AG10803 (cell line): ENCODE measurements around the gene TNKS2.
A peak's percentile ranks its signal among the peaks of the same experiment; 100 is the strongest.

Experiments
- DNase-seq: peaks from one replicate; pipeline ENCODE4 v3.0.0; 2010; ENCODE audit warnings: low read depth
- H3K4me3 ChIP-seq: 2 replicates; pipeline ENCODE4 v1.5.1; 2011; ENCODE audit warnings: mild to moderate bottlenecking, low read length, control low read depth
- CTCF ChIP-seq: conservative IDR thresholded peaks from 2 replicates; pipeline ENCODE4 v1.5.1; 2011; ENCODE audit warnings: mild to moderate bottlenecking, low read length, control low read depth, inconsistent platforms

The TNKS2 gene

GRCh38 chr10:91788527-91788926, 9.7 kb upstream of the TNKS2 start:
- no peak for DNase-seq
- H3K4me3 ChIP-seq: no peak overlapping the region
- TF ChIP-seq CTCF: no peak

- DNase-seq: no peak
- peak overlapping the region; percentile 48 for H3K4me3 ChIP-seq
- no peak for TF ChIP-seq CTCF
These were observed 1.7 kb upstream of the TNKS2 start for GRCh38 chr10:91796331-91797047.

GRCh38 chr10:91797048-91797690, 1.1 kb upstream of the TNKS2 start:
- TF ChIP-seq CTCF: no peak
- H3K4me3 ChIP-seq: peak overlapping the region; percentile 91
- no peak for DNase-seq

GRCh38 chr10:91798649-91799611, 704 bp downstream of the TNKS2 start:
- peak; percentile 54 for DNase-seq
- no peak for TF ChIP-seq CTCF
- H3K4me3 ChIP-seq: peak overlapping the region; percentile 91

- H3K4me3 ChIP-seq: peak overlapping the region; percentile 91
- TF ChIP-seq CTCF: no peak
- no peak for DNase-seq
These were observed 1.4 kb downstream of the TNKS2 start for GRCh38 chr10:91799612-91799975.

- no peak for DNase-seq
- TF ChIP-seq CTCF: no peak
- peak overlapping the region; percentile 91 for H3K4me3 ChIP-seq
These were observed 2.0 kb downstream of the TNKS2 start for GRCh38 chr10:91800182-91800581.
